HG03060 (cell line): ENCODE measurements around the gene SCFD2.

Source experiments
- ATAC-seq: cut with Tn5 transposase; IDR thresholded peaks from one replicate; pipeline ENCODE4 v1.9.1; 2021; ENCODE audit warnings: low read depth, moderate number of reproducible peaks; ENCODE audit not compliant: unreplicated experiment

The SCFD2 gene

GRCh38 chr4:53121264-53121865 is 244.5 kb downstream of the SCFD2 start:
- ATAC-seq = no peak

- no peak for ATAC-seq
Measured at GRCh38 chr4:53120778-53121177, 245.1 kb downstream of the SCFD2 start.

- ATAC-seq = no peak
Measured at GRCh38 chr4:53119680-53120079, 246.2 kb downstream of the SCFD2 start.

- ATAC-seq = no peak
Measured at GRCh38 chr4:53118676-53119075, 247.2 kb downstream of the SCFD2 start.

- ATAC-seq = no peak
Measured at GRCh38 chr4:53116954-53117353, 248.9 kb downstream of the SCFD2 start.

- no peak for ATAC-seq
Measured at GRCh38 chr4:53113431-53114225, 252.2 kb downstream of the SCFD2 start.

GRCh38 chr4:53105313-53105712 is 260.5 kb downstream of the SCFD2 start:
- ATAC-seq = no peak

GRCh38 chr4:53103481-53103880 is 262.4 kb downstream of the SCFD2 start:
- no peak for ATAC-seq

- no peak for ATAC-seq
Measured at GRCh38 chr4:53101191-53101581, 264.7 kb downstream of the SCFD2 start.

GRCh38 chr4:53100501-53101190 is 265.2 kb downstream of the SCFD2 start:
- no peak for ATAC-seq

- no peak for ATAC-seq
Measured at GRCh38 chr4:53098681-53099121, 267.2 kb downstream of the SCFD2 start.

GRCh38 chr4:53094040-53094439 is 271.8 kb downstream of the SCFD2 start:
- ATAC-seq = no peak

GRCh38 chr4:53089936-53090729 is 275.7 kb downstream of the SCFD2 start:
- no peak for ATAC-seq

- ATAC-seq = no peak
Measured at GRCh38 chr4:53088152-53088551, 277.7 kb downstream of the SCFD2 start.

- ATAC-seq = no peak
Measured at GRCh38 chr4:53076374-53076958, 289.4 kb downstream of the SCFD2 start.

GRCh38 chr4:53075162-53075785 is 290.6 kb downstream of the SCFD2 start:
- no peak for ATAC-seq

GRCh38 chr4:53068755-53069330 is 297.0 kb downstream of the SCFD2 start:
- no peak for ATAC-seq

- ATAC-seq = no peak
Measured at GRCh38 chr4:53067125-53067802, 298.6 kb downstream of the SCFD2 start.

GRCh38 chr4:53066155-53066554 is 299.7 kb downstream of the SCFD2 start:
- no peak for ATAC-seq
